Measurements from ENCODE around the gene SLC17A2.

GRCh38 chr6:25959890-25960536, 29.5 kb upstream of the SLC17A2 start:
- TF ChIP-seq CTCF (IDR thresholded peaks at IDR 0.05) (no peak), ZFX (IDR thresholded peaks at IDR 0.05; ENCODE audit: borderline replicate concordance) (no peak)
